ENCODE measurements around the gene SHROOM2. TPM values are rescaled to one million over a fixed set of nuclear protein-coding genes. Genes with fewer than 3 reads are reported as not detected.

Gene SHROOM2
- total RNA-seq, 1 experiment from 2014 or later = 14.1 TPM

DNA sequence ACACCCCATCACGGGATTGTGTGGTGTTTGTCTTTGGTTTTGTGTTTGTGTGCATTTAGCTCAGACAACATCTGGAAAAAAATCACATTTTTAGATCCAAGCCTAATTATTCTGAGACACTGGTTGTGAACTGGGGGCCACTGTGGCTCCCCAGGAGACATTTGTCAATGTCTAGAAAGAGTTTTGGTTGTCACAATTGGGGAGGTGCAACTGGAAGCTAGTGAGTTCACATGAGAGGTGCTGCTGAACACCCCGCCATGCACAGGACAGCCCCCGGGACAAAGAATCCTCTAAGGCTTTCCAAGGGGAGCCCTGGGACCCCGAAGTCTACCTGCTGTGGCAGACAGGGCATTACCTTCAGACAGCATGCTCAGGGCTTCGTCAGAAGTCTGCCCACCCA lies 47.1 kb upstream of the SHROOM2 start:
- intact Hi-C loops (cut with micrococcal nuclease; ENCODE audit: unreplicated experiment) = no loop called here
- H3K36me3 Mint-ChIP-seq (ENCODE audit: insufficient read depth, unreplicated experiment) = no peaks in the 10 kb centered on the region
- H3K4me3 Mint-ChIP-seq (ENCODE audit: low read depth, unreplicated experiment) = no peak overlapping the region

DNA sequence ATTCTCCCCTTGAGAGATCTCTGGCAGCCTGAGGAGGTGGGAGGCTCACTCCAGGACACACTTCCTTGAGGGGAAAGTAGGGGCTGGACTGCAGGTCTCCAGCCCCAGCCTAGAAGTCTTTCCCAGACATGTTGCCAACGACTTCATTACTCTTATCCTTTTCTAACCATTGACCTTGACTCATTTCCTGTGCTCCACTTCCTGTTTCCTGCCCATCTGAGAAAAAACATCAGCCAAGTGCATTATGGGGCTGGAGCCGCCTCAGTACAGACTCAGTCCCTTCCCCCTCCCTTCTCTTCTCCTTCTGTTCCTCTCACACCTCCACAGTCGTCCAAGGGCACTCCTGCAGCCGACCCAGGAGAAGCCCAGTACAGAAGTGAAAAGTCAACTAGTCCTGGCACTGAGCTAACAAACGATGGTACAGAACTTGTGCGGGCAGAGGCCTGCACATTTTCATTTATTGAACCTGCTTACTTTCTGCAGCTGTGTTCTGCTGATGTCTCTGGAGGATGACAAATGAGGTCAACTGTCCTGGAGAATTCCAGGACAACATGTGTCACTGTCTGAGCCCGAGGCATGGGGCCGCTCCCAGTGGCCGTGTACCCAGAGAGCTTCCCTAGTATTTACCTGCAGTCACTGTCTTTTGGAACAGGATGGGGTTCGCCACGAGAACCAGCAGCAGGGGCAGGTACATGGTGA lies 40.7 kb upstream of the SHROOM2 start:
- H3K27me3 Mint-ChIP-seq (ENCODE audit: unreplicated experiment) = no peaks in the 10 kb centered on the region
- no peak for DNase-seq
- peaks cover 4% of the 10 kb centered on the region for H3K36me3 Mint-ChIP-seq (ENCODE audit: insufficient read depth, unreplicated experiment)
- CTCF ChIA-PET = no interaction called here
- H3K27ac Mint-ChIP-seq (ENCODE audit: unreplicated experiment) = no peak overlapping the region
- intact Hi-C loops (cut with micrococcal nuclease; ENCODE audit: unreplicated experiment) = no loop called here
- no peaks in the 10 kb centered on the region for H3K9me3 Mint-ChIP-seq (ENCODE audit: low read depth, unreplicated experiment)
- TF ChIP-seq, protein P1, sequence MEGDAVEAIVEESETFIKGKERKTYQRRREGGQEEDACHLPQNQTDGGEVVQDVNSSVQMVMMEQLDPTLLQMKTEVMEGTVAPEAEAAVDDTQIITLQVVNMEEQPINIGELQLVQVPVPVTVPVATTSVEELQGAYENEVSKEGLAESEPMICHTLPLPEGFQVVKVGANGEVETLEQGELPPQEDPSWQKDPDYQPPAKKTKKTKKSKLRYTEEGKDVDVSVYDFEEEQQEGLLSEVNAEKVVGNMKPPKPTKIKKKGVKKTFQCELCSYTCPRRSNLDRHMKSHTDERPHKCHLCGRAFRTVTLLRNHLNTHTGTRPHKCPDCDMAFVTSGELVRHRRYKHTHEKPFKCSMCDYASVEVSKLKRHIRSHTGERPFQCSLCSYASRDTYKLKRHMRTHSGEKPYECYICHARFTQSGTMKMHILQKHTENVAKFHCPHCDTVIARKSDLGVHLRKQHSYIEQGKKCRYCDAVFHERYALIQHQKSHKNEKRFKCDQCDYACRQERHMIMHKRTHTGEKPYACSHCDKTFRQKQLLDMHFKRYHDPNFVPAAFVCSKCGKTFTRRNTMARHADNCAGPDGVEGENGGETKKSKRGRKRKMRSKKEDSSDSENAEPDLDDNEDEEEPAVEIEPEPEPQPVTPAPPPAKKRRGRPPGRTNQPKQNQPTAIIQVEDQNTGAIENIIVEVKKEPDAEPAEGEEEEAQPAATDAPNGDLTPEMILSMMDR (IDR thresholded peaks at IDR 0.05; ENCODE audit: unreplicated experiment) = no peak
- BruUV-seq (replicated peaks) = no TSS peak
- H3K4me3 Mint-ChIP-seq (ENCODE audit: low read depth, unreplicated experiment) = no peak overlapping the region
- H3K4me1 Mint-ChIP-seq (ENCODE audit: low read depth, unreplicated experiment) = no peaks in the 10 kb centered on the region

More for the DNA sequence above, 47.1 kb upstream of the SHROOM2 start:
- Mint-ChIP-seq H3K27me3 (ENCODE audit: unreplicated experiment) (no peaks in the 10 kb centered on the region), H3K4me1 (ENCODE audit: low read depth, unreplicated experiment) (no peaks in the 10 kb centered on the region), H3K9me3 (ENCODE audit: low read depth, unreplicated experiment) (no peaks in the 10 kb centered on the region), H3K27ac (ENCODE audit: unreplicated experiment) (no peak overlapping the region)
- TF ChIP-seq, protein P1 (IDR thresholded peaks at IDR 0.05; ENCODE audit: unreplicated experiment) = no peak
- no peak for DNase-seq
- BruUV-seq (replicated peaks) = no TSS peak
- CTCF ChIA-PET = no interaction called here

DNA sequence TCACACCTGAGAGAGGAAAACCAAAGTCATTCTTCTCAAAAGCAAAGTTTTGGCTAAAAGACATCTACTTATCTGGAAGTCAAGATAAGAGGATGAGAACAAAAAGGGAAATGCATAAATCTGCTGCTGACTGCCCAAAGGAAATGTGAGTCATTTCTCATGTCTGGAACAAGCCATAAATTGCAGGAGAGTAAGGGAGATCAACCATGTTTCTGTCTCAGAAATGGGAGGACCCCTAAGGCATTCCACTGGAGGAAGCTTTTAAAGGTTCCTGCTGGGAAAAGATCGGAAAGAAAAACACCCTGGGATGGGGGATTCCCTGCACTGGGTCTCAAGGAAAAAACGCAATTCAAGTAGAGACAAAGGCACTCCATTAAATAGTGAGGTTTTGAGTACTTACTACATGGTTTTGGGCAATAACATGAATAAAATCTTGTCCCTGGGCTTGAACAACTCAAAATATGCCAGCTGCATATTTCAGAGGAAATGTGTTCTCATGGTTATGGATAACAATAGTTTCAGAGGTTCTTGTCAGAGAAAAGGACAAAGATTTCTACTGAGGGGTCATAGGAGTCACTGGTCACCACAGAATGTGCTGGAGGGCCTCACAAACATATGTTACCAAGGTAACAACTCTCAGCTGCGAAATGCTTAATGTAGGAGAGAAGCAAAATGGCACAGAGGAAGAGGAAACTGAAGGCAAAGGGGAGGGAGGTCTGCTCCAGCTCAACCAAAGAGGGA lies 39.9 kb upstream of the SHROOM2 start:
- intact Hi-C loops (cut with micrococcal nuclease; ENCODE audit: unreplicated experiment) = no loop called here
- Mint-ChIP-seq H3K9me3 (ENCODE audit: low read depth, unreplicated experiment) (no peaks in the 10 kb centered on the region), H3K4me1 (ENCODE audit: low read depth, unreplicated experiment) (no peaks in the 10 kb centered on the region), H3K27ac (ENCODE audit: unreplicated experiment) (no peak overlapping the region), H3K36me3 (ENCODE audit: insufficient read depth, unreplicated experiment) (peaks cover 4% of the 10 kb centered on the region), H3K27me3 (ENCODE audit: unreplicated experiment) (no peaks in the 10 kb centered on the region), H3K4me3 (ENCODE audit: low read depth, unreplicated experiment) (no peak overlapping the region)
- DNase-seq = no peak
- TF ChIP-seq, protein P1 (IDR thresholded peaks at IDR 0.05; ENCODE audit: unreplicated experiment) = no peak
- CTCF ChIA-PET = no interaction called here
- no TSS peak for BruUV-seq (replicated peaks)

DNA sequence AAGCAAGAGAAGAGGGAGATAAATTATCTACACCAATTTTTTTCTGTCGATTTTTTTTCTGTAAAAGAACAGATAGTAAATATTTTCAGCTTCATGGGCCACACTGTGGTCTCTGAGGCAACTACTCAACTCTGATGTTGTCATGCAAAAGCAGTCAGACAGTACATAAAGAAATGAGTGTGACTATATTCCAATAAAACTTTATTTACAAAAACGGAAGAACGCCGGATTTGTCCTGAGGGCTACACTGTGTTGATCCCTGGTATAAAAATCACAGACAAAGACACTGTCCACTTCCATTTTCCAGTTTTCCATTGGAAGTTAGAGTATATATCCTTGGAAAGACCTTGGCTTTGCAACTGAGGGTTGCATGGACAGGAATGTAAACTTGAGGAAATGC lies 38.6 kb upstream of the SHROOM2 start:
- no peaks in the 10 kb centered on the region for H3K4me1 Mint-ChIP-seq (ENCODE audit: low read depth, unreplicated experiment)
- no TSS peak for BruUV-seq (replicated peaks)
- H3K36me3 Mint-ChIP-seq (ENCODE audit: insufficient read depth, unreplicated experiment) = peaks cover 4% of the 10 kb centered on the region
- TF ChIP-seq, protein P1 (IDR thresholded peaks at IDR 0.05; ENCODE audit: unreplicated experiment) = no peak
- no peak for DNase-seq
- H3K27ac Mint-ChIP-seq (ENCODE audit: unreplicated experiment) = no peak overlapping the region
- no peaks in the 10 kb centered on the region for H3K9me3 Mint-ChIP-seq (ENCODE audit: low read depth, unreplicated experiment)
- H3K4me3 Mint-ChIP-seq (ENCODE audit: low read depth, unreplicated experiment) = no peak overlapping the region
- intact Hi-C loops (cut with micrococcal nuclease; ENCODE audit: unreplicated experiment) = no loop called here
- CTCF ChIA-PET = no interaction called here
- H3K27me3 Mint-ChIP-seq (ENCODE audit: unreplicated experiment) = no peaks in the 10 kb centered on the region
